NCI-H510A (cell line): ENCODE data around the gene ATP8B3.

Experiments used
- DNase-seq: peaks from one replicate; lab custom pipeline; 2025; lab: John Stamatoyannopoulos, UW

Gene ATP8B3

DNA sequence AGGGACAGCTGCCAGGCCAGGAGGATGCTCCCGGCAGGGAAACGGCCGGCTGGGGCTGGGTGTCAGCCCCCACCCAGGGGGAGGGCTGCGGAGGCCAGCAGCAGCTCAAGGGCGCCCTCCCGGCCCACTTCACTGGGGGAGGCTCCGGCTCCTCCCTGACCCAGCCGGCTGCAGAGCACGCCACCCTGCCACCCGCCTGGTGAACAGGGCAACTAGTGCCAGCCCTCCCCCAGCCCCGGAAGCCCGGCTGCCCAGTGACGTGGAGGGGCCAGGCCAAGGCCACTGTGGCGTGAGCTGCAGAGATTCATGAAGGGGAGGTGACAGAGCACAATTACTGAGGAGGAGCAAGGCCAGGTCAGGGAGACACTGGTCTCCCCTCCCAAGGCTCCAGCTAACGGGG is 21.5 kb upstream of the ATP8B3 start:
- DNase-seq, result no peak

DNA sequence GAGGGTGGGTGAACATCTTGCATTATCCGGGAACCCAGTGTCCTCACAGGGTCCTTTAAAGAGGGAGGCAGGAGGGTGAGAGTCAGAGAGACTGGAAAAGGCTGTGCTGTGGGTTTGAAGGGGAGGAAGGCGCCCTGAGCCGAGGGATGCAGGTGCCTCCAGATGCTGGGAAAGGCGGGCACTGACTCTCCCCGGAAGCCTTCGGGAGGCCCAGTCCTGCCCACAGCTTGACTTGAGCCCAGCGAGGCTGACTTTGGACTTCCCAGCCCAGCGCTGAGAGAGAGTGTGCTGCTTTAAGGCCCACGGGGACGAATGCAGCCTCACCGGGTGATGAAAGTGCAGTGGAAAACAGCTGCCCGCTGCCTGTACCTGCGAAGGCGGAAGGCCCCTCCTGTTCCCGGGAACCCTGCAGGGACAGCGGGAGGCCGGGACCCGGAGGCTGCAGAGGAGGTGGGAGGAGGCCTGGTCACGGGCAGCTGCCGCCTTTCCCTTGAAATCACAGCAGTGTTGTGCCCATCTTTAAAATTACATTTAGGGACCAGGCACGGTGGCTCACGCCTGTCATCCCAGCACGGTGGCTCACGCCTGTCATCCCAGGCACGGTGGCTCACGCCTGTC is 20.1 kb upstream of the ATP8B3 start:
- no peak for DNase-seq

DNA sequence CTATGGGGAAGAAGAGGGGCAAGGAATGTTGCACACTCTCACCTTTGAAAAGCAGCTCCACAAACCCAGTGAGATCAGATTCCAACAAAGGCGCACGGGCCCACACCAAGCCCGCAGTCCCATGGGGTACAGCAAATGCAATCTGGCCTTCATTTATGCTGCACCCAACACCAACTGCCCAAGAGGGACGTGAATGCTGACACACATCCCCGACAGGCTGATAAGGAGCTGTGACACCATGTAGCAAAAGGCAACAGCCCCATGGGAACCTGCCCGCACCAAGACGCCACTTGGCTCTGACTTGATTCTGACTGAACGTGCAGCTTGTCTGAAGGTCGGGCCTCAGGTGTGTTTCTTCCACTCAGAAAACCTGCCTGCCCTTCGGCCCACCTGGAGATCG is 18.9 kb upstream of the ATP8B3 start:
- no peak for DNase-seq

DNA sequence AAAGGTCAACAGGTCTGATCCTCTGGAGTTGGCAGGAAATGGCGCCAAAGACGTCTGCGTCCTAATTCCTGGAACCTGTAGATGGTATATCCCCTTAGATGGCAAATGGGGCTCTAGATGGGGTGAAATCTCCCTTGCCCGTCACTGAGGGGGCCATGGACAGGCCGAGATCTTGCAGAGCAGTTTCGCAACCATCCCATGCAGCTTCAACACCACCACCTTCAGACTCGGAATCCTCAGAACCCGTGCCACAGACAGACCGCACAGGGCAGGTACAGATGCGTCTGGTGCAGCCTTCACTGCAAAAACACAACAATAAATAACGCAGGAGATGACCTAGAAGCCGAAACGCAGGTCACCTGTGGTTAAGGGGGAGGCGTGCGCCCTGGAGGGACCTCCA is 18.5 kb upstream of the ATP8B3 start:
- no peak for DNase-seq

DNA sequence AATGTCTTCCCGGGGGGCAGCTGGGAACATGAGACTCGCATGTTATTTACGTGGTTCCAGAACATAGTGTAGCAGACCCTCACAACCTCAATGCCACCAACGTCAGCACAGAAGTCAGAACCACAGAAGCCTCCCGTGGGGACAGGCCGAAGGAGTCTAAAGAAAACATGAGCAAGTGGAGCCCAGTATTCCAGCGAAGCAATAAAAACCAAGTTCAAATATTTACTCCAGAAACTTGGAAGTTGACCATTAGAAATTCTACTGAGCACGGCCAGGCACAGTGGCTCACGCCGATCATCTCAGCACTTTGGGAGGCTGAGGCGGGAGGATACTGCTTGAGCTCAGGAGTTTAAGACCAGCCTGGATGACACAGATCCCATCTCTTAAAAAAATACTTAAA is 17.9 kb upstream of the ATP8B3 start:
- DNase-seq, result no peak

DNA sequence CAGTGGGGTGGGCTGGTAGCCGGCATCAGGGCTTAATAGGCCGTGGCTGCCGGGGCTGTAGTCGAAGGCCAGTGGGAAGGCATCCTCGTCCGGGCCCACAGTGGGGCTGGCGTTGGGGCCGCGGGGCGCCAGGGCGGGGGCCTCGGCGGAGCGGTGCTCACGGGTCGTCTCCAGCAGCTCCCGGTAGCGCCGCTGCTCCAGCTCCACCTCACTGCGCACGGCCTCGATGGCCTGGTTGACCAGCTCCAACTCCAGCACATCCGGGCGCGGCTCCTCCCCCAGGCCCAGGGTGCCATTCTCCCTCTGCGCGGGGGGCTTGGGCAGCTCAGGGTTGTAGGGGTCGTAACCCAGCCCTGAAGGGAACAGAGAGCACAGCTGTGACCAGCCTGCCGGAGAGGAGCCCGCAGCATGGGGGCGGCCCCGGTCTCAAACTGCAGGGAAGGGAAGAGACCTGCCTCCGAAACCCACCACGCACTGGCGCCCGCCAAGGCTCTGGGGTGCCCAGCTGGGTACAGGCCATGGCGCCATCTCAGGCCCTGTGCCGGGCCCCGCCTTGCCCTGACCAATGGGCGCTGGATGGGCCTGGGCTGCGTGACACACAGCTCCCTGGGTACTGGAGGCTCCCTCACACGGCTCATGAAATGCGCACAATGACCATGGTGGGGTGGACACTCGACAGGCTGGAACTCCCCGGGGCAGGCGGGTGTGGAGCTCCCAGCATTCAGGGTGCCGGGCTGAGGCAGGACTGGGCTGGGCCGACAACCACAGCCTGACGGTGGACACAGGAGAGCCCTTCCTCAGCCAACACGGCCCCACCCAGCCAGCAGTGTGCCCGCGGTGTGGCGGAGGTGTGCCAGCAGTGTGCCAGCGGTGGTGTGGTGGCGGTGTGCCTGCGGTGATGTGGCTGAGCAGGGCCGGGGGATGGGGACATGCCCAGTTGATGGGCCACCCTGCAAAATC is 16.5 kb upstream of the ATP8B3 start:
- DNase-seq, result no peak

DNA sequence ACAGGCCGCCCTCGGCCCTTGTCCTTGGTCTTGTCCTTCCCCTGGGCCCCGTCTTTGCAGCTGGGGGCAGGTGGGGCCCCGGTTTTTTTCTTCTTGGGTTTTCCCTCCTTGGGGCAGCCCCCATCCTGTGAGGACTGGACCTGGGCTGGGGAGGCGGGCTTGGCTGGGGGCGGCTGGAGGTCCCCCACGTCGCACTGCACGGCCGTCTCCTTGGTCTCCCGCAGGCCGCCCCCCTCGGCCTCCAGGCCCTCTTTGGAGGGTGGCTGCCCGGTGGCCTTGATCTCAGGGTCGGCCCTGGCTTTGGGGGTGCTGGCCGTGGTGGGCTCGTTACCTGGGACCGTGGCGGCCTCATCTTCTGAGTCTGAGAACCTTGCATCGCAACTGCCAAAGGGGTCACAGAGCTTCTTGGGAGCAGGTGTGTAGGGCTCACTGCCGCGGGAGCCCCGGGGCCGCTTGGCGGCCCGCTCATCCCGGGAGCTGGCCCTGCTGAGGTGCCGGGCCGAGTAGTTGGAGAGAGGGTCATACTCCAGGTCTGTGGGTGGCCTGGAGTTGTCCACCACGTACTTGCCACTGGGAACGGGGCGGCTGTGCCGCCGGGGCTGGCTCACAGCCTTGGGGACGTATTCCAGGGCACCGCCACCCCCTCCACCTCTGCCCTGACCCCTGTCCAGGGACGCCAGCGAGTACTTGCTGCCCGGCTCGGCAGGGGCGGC is 15.6 kb upstream of the ATP8B3 start:
- DNase-seq, result no peak

DNA sequence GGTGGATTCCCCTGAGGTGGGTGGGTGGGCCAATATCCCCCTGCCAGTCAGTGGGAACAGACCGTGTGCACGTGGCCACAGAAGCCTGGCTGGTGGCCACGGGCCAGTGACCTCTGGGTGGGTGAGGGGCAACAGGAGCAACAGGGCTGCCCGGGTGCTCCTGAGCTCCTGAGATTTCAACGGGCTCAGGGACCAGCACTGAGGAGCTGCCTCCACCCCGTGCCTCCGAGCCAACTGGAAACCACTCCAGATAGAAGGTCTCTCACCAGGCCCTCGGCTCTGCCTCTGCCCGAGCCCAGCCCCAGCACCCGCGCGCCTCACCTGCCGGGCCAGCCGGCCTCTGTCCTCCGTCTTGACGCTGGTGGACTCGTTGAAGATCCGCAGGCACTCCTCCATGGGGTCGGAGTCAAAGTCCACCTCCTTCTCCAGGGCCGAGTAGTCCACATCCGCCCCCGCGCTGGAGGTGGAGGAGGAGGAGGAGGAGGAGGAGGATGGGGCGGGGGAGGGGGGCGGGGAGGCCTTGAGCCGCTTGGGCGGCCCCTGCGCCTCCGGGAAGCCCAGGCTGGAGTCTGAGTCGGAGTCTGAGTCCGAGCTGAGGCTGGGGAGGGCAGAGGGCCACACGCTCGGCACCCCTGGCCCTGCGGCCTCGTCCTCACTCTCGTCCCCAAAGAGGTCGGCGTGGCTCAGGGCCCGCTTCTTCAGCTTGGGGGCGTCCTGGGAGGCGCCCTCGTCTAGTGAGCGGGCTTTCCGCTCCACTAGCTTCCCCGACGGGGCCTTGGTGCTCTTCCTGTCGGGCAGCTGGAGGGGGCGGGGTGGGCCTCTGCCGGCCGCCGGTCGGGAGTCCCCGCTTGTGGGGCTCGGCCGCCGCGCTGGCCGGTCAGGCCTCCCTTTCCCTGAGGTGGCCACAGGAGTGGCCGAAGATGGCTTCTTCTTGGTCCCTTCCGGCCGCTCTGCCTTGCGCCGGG is 14.8 kb upstream of the ATP8B3 start:
- DNase-seq, result no peak

DNA sequence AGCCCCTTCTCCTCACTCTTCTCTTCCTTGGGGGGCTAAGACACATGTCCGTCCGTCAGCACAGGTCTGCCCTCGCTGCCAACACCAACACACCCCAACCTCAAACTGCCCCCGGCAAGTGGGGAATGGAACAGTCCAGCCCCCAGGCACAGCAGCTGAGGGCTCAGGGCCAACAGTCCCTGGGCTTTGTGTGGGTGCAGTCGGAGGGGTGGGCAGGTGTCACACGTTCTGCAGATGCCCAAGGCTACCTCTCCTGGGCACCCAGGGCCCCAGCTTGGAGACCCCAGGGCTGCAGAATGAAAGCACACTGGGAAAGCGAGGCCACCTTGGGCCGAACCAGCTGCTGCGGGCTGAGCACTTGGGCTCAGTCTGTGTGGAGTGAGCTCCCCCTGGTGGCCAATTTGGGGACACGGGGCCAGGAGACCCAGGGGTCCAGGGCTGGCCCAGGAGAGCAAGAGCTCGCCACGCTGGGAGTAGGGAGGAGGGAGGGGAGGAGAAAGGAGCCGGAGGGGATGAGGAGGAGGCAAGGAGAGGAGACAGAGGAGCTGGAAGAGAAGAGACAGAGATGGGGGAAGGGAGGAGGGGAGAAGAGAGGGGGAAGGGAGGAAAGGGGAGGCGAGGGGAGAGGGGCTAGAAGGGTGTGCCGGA is 14.0 kb upstream of the ATP8B3 start:
- peak; percentile 29 for DNase-seq

DNA sequence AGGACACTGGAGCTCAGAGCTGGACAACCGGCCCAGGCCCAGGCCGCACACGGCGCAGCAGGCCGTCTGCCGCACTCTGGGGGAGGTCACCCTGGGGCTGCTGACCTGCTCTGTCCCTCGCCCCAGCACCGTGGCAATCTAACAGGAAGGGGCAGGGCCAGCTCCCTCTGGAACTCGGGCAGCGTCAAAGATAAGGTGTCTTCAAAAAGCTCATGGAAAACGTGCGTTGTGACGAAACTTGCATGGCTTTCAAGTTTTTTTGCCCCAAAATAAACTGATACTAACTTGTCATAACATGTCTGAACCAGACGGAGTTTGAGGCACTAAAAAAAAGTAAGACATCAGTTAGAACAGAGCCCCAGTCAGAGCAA is 12.2 kb upstream of the ATP8B3 start:
- no peak for DNase-seq

DNA sequence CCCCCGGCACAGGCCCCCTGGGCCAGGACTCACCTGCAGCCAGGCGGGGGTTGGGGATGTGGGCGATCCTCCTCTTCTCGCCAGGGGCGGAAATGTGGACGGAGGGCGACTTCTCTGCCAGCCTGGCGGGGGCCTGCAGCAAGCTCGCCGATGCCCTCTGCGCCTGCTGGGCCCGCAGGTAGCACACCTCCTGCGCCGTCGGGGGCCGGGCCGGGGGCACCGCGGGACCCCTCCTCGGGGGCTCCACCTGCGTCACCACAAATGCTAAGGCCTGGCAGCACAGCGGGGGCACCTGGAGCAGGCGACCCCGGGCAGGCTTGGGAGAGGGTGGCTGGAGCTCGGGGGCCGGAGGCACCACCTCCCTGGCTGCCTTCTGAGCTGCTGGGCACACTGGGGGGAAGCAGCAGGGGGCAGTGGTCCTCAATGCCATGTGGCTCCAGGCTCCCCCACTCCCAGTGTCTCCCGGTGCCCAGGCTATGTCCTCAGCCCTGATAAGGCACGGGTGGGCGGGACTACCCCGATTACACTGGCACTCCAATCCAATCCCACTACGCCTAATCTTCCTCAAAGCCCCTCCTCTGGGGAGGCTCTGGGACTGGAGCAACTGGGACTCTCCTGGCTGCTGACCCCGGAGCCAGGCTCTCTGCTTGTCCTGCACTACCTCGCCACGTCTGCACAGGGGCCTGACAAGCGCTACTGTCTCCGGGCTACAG is 11.6 kb upstream of the ATP8B3 start:
- DNase-seq, result no peak

DNA sequence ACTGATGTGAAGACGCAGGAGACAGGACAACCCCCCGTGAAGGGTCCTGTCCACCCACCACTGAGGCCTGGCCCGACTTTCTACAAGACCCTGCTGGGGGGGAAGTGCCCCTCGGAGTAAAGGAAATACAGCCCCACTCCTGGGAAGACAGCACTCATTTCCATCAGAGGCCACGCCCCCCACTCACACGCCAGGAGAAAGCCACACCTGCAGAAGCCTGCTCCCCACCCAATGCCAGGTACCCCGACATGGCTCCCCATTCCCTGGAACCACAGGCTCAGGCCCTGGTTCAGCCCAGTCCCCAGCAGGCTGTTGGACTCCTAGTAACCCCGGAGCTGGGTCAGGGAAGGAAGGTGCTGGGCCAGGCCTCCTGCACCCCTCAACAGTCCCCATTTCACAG is 10.9 kb upstream of the ATP8B3 start:
- no peak for DNase-seq

DNA sequence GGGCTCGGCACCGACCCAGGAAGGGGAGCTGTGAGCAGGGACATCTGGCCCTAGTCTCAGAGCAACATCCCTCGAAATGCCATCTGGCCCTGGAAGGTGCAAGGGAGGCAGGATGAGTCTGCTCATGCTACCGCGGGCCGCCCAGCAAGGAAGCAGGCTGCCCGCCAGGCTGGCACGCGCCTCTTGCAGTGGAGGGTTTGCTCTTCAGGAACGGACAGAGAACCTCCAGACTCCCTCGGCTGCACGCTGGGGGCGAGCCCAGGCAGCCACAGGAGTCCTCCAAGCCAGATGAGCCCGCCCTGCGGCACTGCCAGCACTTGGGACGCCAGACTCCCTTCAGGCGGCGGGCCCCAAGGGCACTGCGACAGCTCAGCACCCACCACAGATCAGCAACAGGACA is 10.1 kb upstream of the ATP8B3 start:
- no peak for DNase-seq

DNA sequence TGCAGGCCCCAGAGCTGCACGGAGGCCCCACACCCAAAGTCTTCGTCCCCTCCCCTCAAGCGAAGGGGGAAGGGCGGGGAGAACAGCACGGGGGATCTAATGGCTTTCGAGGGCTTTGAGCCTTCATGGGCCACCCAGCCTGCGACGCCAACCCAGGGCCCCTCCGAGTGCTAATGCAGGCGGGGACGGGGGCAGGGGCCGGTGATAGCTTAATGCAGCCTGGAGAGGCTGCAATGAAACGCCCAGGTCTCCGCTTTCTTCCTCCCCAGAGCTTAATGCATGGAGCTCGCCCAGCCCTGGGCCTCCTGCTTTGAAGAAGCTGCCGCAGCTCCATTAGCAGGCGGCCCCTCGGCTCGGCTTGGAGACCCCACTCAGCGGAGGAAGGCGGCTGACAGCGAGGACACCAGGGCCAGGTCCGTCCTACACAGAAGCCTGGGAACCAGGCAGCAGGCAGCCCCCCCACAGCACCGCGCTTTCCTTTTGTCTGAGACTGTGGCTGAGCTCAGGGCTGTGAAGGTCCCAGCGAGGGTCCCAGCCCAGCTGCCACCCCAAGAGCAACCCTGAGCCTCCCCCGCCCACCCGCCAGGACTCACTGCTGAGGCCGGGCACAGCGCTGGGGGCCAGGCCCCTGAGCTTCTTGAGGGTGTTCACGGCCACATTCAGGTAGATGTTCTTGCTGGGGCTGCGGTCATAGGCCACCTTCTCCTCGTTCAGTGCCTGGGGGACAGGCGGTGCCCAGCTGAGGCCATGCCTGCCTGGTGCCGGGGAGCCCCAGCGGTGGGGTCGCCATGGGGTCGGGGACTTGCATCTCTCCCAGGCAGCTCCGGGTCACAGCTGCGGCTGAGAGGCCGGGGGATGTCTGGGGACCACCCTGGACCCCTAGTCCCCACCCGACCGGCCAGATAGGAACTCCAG is 7.5 kb upstream of the ATP8B3 start:
- no peak for DNase-seq

DNA sequence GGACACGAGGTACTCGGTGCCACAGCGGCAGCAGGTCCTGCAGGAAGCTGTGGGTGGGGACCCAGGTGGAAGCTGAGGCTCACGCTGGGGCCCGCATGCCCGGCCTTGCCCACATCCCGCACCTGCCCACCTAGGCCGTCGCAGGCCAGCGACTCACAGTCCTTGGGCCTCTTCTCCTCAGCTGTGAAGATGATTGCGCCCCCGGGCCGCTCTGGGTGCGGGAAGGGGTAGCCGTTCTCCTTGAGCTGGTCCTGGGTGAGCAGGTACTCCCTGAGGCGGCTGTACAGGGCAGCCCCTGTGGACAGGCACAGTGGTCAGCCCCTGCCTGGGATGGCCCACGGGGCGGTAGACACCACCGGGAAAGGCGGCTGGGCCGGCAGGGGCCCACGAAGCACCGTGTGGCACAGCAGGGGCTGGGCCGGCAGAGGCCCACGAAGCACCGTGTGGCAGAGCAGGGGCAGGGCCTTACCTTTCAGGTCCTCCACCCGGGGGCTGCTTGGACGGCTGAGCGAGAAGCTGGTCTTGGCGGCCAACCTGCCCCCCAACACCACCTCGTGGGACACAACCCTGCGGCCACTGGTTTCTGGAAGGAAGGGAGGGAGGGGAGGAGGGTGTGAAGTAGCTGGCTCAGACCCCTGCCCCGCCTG is 6.6 kb upstream of the ATP8B3 start:
- DNase-seq, result no peak

DNA sequence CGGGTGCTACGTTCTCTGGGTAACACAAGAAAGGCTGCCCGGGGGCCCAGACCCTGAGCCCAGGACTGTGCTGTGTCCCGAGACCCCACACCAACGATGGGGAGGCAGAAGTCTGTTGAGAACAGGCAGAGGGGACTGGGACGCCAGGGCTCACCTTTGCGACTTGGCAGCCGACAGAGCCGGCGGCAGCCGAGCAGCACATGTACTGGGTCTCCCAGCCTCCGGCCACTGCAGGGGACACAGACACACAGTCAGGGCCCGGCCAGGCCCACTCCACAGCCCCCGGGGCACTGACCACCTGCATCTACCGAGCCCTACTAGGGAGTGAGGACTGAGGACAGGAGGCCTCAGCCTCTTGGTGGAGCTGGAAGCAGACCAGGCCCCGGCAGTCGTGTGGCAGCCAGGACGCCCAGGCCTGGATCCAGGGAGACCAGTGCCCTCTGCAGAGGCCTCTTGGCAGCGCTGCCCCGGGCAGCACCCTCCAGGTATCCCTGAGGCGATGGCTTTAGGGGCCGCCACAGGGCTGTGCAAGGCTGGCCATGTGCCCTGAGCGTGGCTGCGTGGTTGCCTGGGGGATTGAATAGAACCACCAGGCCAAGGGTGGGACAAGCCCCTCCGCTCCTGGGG is 5.6 kb upstream of the ATP8B3 start:
- no peak for DNase-seq

DNA sequence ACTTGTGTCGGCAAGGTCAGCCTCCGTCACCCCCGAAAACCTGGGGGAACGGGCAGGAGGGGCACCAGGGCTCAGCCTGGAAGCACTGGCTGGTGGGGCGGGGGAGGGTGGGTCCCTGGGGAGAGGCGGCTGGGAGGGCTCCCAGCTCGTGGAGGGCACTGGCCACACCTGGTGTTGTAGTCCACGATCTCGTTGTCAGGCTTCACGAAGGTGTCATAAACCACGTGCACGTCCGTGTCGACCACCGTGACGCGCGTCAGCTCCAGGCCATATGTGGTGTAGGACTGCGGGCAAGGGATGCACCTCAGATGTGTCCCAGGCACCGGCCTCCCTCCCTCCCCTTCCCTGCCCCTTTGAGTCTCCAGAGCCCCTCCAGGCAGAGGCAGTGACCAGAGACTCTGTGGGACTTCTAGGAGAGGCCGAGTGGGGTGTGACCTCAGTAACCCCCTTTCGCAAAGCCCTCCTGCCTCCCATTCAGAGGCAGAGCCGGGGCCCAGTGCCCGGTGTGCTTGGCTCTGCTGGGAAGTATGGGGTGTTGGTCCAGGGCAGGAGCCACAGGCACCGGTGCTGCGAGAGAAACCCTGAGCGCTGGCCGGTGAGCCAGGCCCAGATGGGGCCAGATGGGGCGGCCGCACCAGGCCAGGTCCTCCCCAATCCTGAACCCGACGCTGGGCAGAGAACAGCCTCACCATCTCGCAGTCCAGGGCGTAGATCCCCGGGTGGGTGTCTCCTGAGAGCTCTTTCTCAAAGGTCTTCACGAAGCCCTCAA is 4.6 kb upstream of the ATP8B3 start:
- no peak for DNase-seq
